ENCODE results near the gene HOXD9. TPM values are rescaled to one million over a fixed set of nuclear protein-coding genes. Genes with fewer than 3 reads are reported as not detected.
A peak's percentile ranks its signal among the peaks of the same experiment; 100 is the strongest.

Gene HOXD9
- total and polyA plus RNA-seq, 2 of the 8 experiments (the other 6 are each of a cell fraction or from before 2014, with no cell fraction given): not detected

DNA sequence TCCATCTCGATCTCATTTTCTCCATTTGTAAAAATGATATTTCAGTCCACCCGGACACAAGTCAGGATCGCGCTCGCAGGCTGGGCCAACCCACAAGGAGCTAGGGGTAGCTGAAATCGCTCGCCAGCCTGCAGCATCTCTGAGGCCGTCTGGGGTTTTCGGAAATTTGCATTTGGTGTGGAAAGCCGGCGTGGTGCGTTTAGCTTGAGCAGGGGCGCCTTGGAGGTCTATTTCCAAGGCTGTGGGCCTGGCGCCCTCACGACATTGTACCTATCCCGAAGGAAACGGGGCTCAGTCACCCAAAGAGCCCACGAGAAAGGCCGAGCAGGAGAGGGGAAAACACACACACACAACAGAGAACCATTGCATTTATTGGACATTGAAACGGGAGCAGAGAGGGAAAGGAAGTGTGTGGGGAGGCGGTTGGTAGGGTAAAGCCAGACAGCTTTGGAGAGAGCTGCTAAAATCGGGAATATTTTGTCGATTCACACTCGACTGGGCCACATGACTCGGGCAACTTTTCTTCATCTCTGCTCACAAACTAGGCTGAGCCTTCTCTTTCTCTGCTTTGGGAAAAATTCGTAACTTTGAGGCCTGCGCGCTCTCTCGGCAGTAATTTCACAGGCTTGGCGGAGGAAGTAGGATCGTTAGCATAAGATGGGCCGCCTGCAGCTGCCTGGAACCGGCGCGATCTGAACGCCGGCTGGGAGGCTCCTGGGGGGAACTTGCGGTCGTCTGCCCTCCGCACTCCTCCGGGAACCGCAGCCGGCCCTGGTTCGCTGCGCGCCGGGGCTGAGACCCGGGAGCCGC lies 5.9 kb downstream of the HOXD9 start (continued):
- TF ChIP-seq SAP30 (IDR thresholded peaks at IDR 0.05; ENCODE audit: insufficient read depth, insufficient replicate concordance, low read length) (no peak), EGR1 (IDR thresholded peaks at IDR 0.05; ENCODE audit: borderline replicate concordance, low read depth, low read length) (peak; percentile 49; the same call in 1 of the 2 replicates), CEBPB (IDR thresholded peaks at IDR 0.05; ENCODE audit: low read depth, low read length) (no peak), ATF3 (IDR thresholded peaks at IDR 0.05; ENCODE audit: insufficient read depth, low read depth, low read length) (no peak), RAD21 (IDR thresholded peaks at IDR 0.05 in 1 of 2, conservative IDR thresholded peaks at IDR 0.05 in 1 of 2; ENCODE audit: low read depth in 2 of 2, low read length in 2 of 2) (no peak), MAX (IDR thresholded peaks at IDR 0.05) (no peak), CHD1 (IDR thresholded peaks at IDR 0.05; ENCODE audit: low read depth, low read length) (no peak), RNF2 (IDR thresholded peaks at IDR 0.05; ENCODE audit: borderline replicate concordance, low read depth, low read length, missing control alignments, poor library complexity, severe bottlenecking) (peak; percentile 94), ATF2 (IDR thresholded peaks at IDR 0.05; ENCODE audit: low read length) (no peak), ASH2L (IDR thresholded peaks at IDR 0.05; ENCODE audit: low read length) (no peak), BCL11A (IDR thresholded peaks at IDR 0.05; ENCODE audit: low read depth in 2 of 2, low read length in 2 of 2) (no peak), SRF (IDR thresholded peaks at IDR 0.05; ENCODE audit: low read depth, low read length) (no peak), TAF7 (optimal IDR thresholded peaks at IDR 0.05; ENCODE audit: borderline replicate concordance, low read depth, low read length) (no peak)
